ENCODE data around the gene SIGLEC8. TPM values are rescaled to one million over a fixed set of nuclear protein-coding genes. Genes with fewer than 3 reads are reported as not detected.
"Not testable (repeated sequence)": the region's sequence is repeated elsewhere in the genome, so short reads cannot be mapped to it uniquely, and the experiment has no call there.

Gene SIGLEC8
- total RNA-seq, 2 donors from 2014 or later = not detected

GRCh38 chr19:51433043-51433442, 25.2 kb downstream of the SIGLEC8 start:
- Mint-ChIP-seq H3K27ac (no peak overlapping the region), H3K9me3 (no peaks in the 10 kb centered on the region), H3K36me3 (no peaks in the 10 kb centered on the region)
- ATAC-seq = peak; percentile 26 to 30
- no peak for DNase-seq (ENCODE audit: low spot score in 2 of 2)

- H3K27ac Mint-ChIP-seq = no peak overlapping the region
- H3K36me3 Mint-ChIP-seq = no peaks in the 10 kb centered on the region
- ATAC-seq = no peak
Observed at GRCh38 chr19:51431124-51431523, 27.1 kb downstream of the SIGLEC8 start.

GRCh38 chr19:51430221-51430620, 28.0 kb downstream of the SIGLEC8 start:
- no peak for DNase-seq (ENCODE audit: low spot score in 2 of 2)
- Mint-ChIP-seq H3K9me3 (no peaks in the 10 kb centered on the region), H3K36me3 (no peaks in the 10 kb centered on the region), H3K27ac (no peak overlapping the region)
- ATAC-seq = no peak

More at GRCh38 chr19:51431124-51431523, 27.1 kb downstream of the SIGLEC8 start:
- DNase-seq (ENCODE audit: low spot score in 2 of 2) = no peak
- H3K9me3 Mint-ChIP-seq = no peaks in the 10 kb centered on the region

- DNase-seq (ENCODE audit: low spot score in 2 of 2) = no peak
- H3K27ac Mint-ChIP-seq = no peak overlapping the region
- no peaks in the 10 kb centered on the region for H3K36me3 Mint-ChIP-seq
- no peaks in the 10 kb centered on the region for H3K9me3 Mint-ChIP-seq
- ATAC-seq = no peak
Observed at GRCh38 chr19:51427201-51427600, 31.1 kb downstream of the SIGLEC8 start.

GRCh38 chr19:51422053-51422448, 36.2 kb downstream of the SIGLEC8 start:
- no peak overlapping the region for H3K27ac Mint-ChIP-seq
- H3K9me3 Mint-ChIP-seq = no peaks in the 10 kb centered on the region
- no peaks in the 10 kb centered on the region for H3K36me3 Mint-ChIP-seq
- peak; percentile 83 to 99 for DNase-seq (ENCODE audit: low spot score in 2 of 2)
- ATAC-seq = peak; percentile 55 to 75

GRCh38 chr19:51421229-51422052, 36.8 kb downstream of the SIGLEC8 start:
- H3K27ac Mint-ChIP-seq = no peak overlapping the region
- ATAC-seq (peak in 1 of 2 donors; percentile 11), DNase-seq (ENCODE audit: low spot score in 2 of 2) (no peak)
- no peaks in the 10 kb centered on the region for H3K9me3 Mint-ChIP-seq
- no peaks in the 10 kb centered on the region for H3K36me3 Mint-ChIP-seq

- not testable (repeated sequence) for H3K9me3 Mint-ChIP-seq; H3K27ac Mint-ChIP-seq; DNase-seq (ENCODE audit: low spot score in 2 of 2); H3K36me3 Mint-ChIP-seq; ATAC-seq
Observed at GRCh38 chr19:51420511-51420910, 37.7 kb downstream of the SIGLEC8 start.

GRCh38 chr19:51418707-51419106, 39.5 kb downstream of the SIGLEC8 start:
- ATAC-seq (peak in 1 of 2 donors; percentile 15), DNase-seq (ENCODE audit: low spot score in 2 of 2) (no peak)
- no peak overlapping the region for H3K27ac Mint-ChIP-seq
- no peaks in the 10 kb centered on the region for H3K36me3 Mint-ChIP-seq
- no peaks in the 10 kb centered on the region for H3K9me3 Mint-ChIP-seq

GRCh38 chr19:51417810-51418157, 40.5 kb downstream of the SIGLEC8 start:
- ATAC-seq = no peak
- no peaks in the 10 kb centered on the region for H3K36me3 Mint-ChIP-seq
- no peaks in the 10 kb centered on the region for H3K9me3 Mint-ChIP-seq
- no peak for DNase-seq (ENCODE audit: low spot score in 2 of 2)
- H3K27ac Mint-ChIP-seq = peak overlapping the region in 1 of 2 donors; percentile 51

- H3K27ac Mint-ChIP-seq = peak within 1 kb of the TSS in 1 of 2 donors; percentile 51
- H3K9me3 Mint-ChIP-seq = no peaks in the 10 kb centered on the region
- ATAC-seq (peak; percentile 74 to 85), DNase-seq (ENCODE audit: low spot score in 2 of 2) (peak in 1 of 2 donors; percentile 38)
- no peaks in the 10 kb centered on the region for H3K36me3 Mint-ChIP-seq
Observed at GRCh38 chr19:51417107-51417809, 41.0 kb downstream of the SIGLEC8 start, which contains the start of gene SIGLEC10. SIGLEC10 (minus strand) TSS chr19:51417642; CDS start chr19:51417581, 61 bp downstream.

- not testable (repeated sequence) for DNase-seq (ENCODE audit: low spot score in 2 of 2); ATAC-seq; H3K27ac Mint-ChIP-seq; H3K36me3 Mint-ChIP-seq; H3K9me3 Mint-ChIP-seq
Observed at GRCh38 chr19:51416422-51416821, 41.8 kb downstream of the SIGLEC8 start.

- ATAC-seq (no peak), DNase-seq (ENCODE audit: low spot score in 2 of 2) (no peak)
- Mint-ChIP-seq H3K36me3 (no peaks in the 10 kb centered on the region), H3K9me3 (no peaks in the 10 kb centered on the region), H3K27ac (no peak overlapping the region)
Observed at GRCh38 chr19:51415187-51415586, 43.1 kb downstream of the SIGLEC8 start.

- Mint-ChIP-seq H3K27ac (no peak overlapping the region), H3K9me3 (no peaks in the 10 kb centered on the region), H3K36me3 (no peaks in the 10 kb centered on the region)
- ATAC-seq (no peak), DNase-seq (ENCODE audit: low spot score in 2 of 2) (no peak)
Observed at GRCh38 chr19:51410950-51411748, 47.1 kb downstream of the SIGLEC8 start.

- H3K9me3 Mint-ChIP-seq = peaks cover 4 to 10% of the 10 kb centered on the region in 2 donors
- H3K27ac Mint-ChIP-seq = no peak overlapping the region
- peak; percentile 47 to 69 for ATAC-seq
- H3K36me3 Mint-ChIP-seq = peaks cover 13% of the 10 kb centered on the region in 2 donors
- DNase-seq (ENCODE audit: low spot score in 2 of 2) = no peak
Observed at GRCh38 chr19:51407511-51408131, 50.6 kb downstream of the SIGLEC8 start.

GRCh38 chr19:51402117-51402516, 56.1 kb downstream of the SIGLEC8 start:
- ATAC-seq (no peak), DNase-seq (ENCODE audit: low spot score in 2 of 2) (no peak)
- Mint-ChIP-seq H3K36me3 (peaks cover 23 to 34% of the 10 kb centered on the region in 2 donors), H3K9me3 (peaks cover 14 to 18% of the 10 kb centered on the region in 2 donors), H3K27ac (no peak overlapping the region)
